GM21423 (cell line): ENCODE data around the gene ZNF133.

Experiments used
- ATAC-seq: cut with Tn5 transposase; IDR thresholded peaks from one replicate; pipeline ENCODE4 v1.9.1; 2021; ENCODE audit warnings: mild to moderate bottlenecking, moderate library complexity; ENCODE audit not compliant: unreplicated experiment

Gene ZNF133

DNA sequence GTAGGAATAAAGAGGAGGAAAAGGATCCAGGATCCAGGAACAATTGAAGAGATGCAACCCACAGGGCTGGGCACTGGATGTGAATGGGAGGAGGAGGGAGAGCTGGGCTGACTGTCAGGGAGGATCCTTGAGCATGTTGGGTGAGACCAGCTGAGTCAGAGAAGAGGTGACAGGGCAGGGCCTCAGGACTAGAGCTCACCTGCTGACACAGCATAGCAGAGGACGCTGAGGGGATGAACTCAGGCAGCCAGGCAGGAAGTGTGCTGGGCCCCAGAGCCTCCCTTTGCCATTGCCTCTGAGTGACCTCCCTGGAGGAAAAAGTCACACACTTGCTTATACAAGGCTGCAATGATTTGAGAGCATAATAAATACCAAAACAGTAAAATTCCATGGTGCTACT, 72.3 kb downstream of the ZNF133 start:
- ATAC-seq = no peak

- no peak for ATAC-seq
These were observed 73.4 kb downstream of the ZNF133 start for GRCh38 chr20:18361678-18362077.

GRCh38 chr20:18362916-18363315, 74.6 kb downstream of the ZNF133 start:
- ATAC-seq = no peak

DNA sequence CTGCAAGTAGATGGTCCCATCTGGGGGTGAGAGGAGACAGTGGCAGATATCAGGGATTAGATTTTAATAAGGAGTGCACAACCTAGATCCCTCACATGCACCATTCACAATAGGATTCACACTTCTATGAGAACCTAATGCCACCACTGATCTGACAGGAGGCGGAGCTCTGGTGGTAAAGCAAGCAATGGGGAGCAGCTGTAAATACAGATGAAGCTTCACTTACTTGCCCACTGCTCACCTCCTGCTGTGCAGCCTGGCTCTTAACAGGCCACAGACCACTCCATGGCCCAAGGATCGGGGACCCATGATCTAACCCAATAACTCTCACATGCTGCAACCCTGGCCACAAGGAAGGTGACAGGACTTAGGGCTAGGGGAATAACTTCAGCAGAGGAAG, 75.4 kb downstream of the ZNF133 start:
- no peak for ATAC-seq

GRCh38 chr20:18364768-18365167, 76.4 kb downstream of the ZNF133 start:
- ATAC-seq = no peak
